WTC11 (cell line): Measurements from ENCODE around the gene SLC10A2. TPM values are rescaled to one million over a fixed set of nuclear protein-coding genes. Genes with fewer than 3 reads are reported as not detected.
"Not testable (repeated sequence)": the region's sequence is repeated elsewhere in the genome, so short reads cannot be mapped to it uniquely, and the experiment has no call there.

ENCODE experiments used
- ATAC-seq: fragments of 200-7000 bp; cut with Tn5 transposase; 2 replicates; pipeline ENCODE4 v1.10.0; 2021; ENCODE audit warnings: mild to moderate bottlenecking, moderate library complexity
- CTCF ChIA-PET: fragments of 300-600 bp; sonication (Branson Sonifier 250); formaldehyde crosslinking; loops from one replicate; lab custom pipeline; 2021; ENCODE audit warnings: antibody characterized with exemption; lab: Charles Lee
- POLR2A ChIA-PET: fragments of 350-600 bp; sonication (Branson Sonifier 250); formaldehyde crosslinking; loops from one replicate; lab custom pipeline; 2021; ENCODE audit warnings: antibody characterized with exemption; lab: Charles Lee
- DNase-seq: peaks from one replicate; pipeline ENCODE4 v3.0.0; 2021; ENCODE audit warnings: low spot score
- H3K27ac Mint-ChIP-seq: 2 replicates; pipeline ENCODE4 v1.8.0; 2021; ENCODE audit warnings: mixed read lengths
- H3K27me3 Mint-ChIP-seq: 2 replicates; pipeline ENCODE4 v1.8.0; 2021; ENCODE audit warnings: low read depth, mild to moderate bottlenecking, moderate library complexity, mixed read lengths
- H3K36me3 Mint-ChIP-seq: 2 replicates; pipeline ENCODE4 v1.8.0; 2021; ENCODE audit warnings: mixed read lengths
- H3K4me1 Mint-ChIP-seq: 2 replicates; pipeline ENCODE4 v1.8.0; 2022; ENCODE audit warnings: mixed read lengths
- H3K4me3 Mint-ChIP-seq: 2 replicates; pipeline ENCODE4 v1.8.0; 2021; ENCODE audit warnings: mild to moderate bottlenecking, moderate library complexity, mixed read lengths
- H3K9me3 Mint-ChIP-seq: 2 replicates; pipeline ENCODE4 v1.8.0; 2021; ENCODE audit warnings: mixed read lengths
- ETV6 ChIP-seq: sonication (generic); formaldehyde crosslinking; IDR thresholded peaks from 2 replicates; pipeline ENCODE4 v1.8.1; 2022; ENCODE audit warnings: mild to moderate bottlenecking, missing genetic modification reagents
- GABPB1 ChIP-seq: sonication (generic); formaldehyde crosslinking; IDR thresholded peaks from 2 replicates; pipeline ENCODE4 v1.8.1; 2023; ENCODE audit warnings: mild to moderate bottlenecking, missing genetic modification reagents
- JAZF1 ChIP-seq: fragments of 250-450 bp; sonication (Bioruptor Pico); IDR thresholded peaks from 2 replicates; pipeline ENCODE4 v1.9.0; 2021; ENCODE audit warnings: moderate library complexity, mild to moderate bottlenecking, inconsistent platforms
- NFATC4 ChIP-seq: fragments of 250-450 bp; sonication (Bioruptor Pico); IDR thresholded peaks from 2 replicates; pipeline ENCODE4 v1.9.0; 2021; ENCODE audit warnings: mild to moderate bottlenecking
- NR2C2 ChIP-seq: sonication (generic); formaldehyde crosslinking; IDR thresholded peaks from 2 replicates; pipeline ENCODE4 v1.8.0; 2022; ENCODE audit warnings: mild to moderate bottlenecking, missing genetic modification reagents
- NR3C1 ChIP-seq: sonication (generic); formaldehyde crosslinking; conservative IDR thresholded peaks from 2 replicates; pipeline ENCODE4 v1.8.1; 2023; ENCODE audit warnings: low read depth, mild to moderate bottlenecking, missing genetic modification reagents
- OVOL2 ChIP-seq: fragments of 250-450 bp; sonication (Bioruptor Pico); IDR thresholded peaks from 2 replicates; pipeline ENCODE4 v1.9.0; 2021; ENCODE audit warnings: mild to moderate bottlenecking, borderline replicate concordance
- PRRX2 ChIP-seq: fragments of 250-450 bp; sonication (Bioruptor Pico); IDR thresholded peaks from 2 replicates; pipeline ENCODE4 v1.8.0; 2021; ENCODE audit warnings: mild to moderate bottlenecking
- RORB ChIP-seq: fragments of 250-450 bp; sonication (Bioruptor Pico); IDR thresholded peaks from 2 replicates; pipeline ENCODE4 v1.9.0; 2021; ENCODE audit warnings: mild to moderate bottlenecking
- TCF7 ChIP-seq: sonication (generic); formaldehyde crosslinking; IDR thresholded peaks from 2 replicates; pipeline ENCODE4 v1.8.0; 2022; ENCODE audit warnings: mild to moderate bottlenecking, low read depth, missing genetic modification reagents, moderate library complexity
- total RNA-seq: library from RNA; stranded (reverse); gene quantifications from 3 replicates; pipeline ENCODE4 v1.2.3, GENCODE V29; 2021
- TF ChIP-seq, protein P1 (sequence below): sonication (generic); formaldehyde crosslinking; IDR thresholded peaks from 2 replicates; pipeline ENCODE4 v1.8.1; 2023; ENCODE audit warnings: mild to moderate bottlenecking, missing genetic modification reagents, borderline replicate concordance
- TF ChIP-seq, protein P2 (sequence below): fragments of 250-450 bp; sonication (Bioruptor Pico); IDR thresholded peaks from 2 replicates; pipeline ENCODE4 v2.1.2; 2022; ENCODE audit warnings: mild to moderate bottlenecking, moderate library complexity
- TF ChIP-seq, protein P3 (sequence below): sonication (generic); formaldehyde crosslinking; IDR thresholded peaks from 2 replicates; pipeline ENCODE4 v1.8.1; 2023; ENCODE audit warnings: mild to moderate bottlenecking, missing genetic modification reagents, moderate library complexity
- TF ChIP-seq, protein P4 (sequence below): sonication (generic); formaldehyde crosslinking; IDR thresholded peaks from 2 replicates; pipeline ENCODE4 v1.8.0; 2023; ENCODE audit warnings: missing genetic modification reagents, mild to moderate bottlenecking, borderline replicate concordance
- TF ChIP-seq, protein P5 (sequence below): sonication (generic); formaldehyde crosslinking; IDR thresholded peaks from 2 replicates; pipeline ENCODE4 v1.8.1; 2023; ENCODE audit warnings: mild to moderate bottlenecking, missing genetic modification reagents, moderate library complexity
- TF ChIP-seq, protein P6 (sequence below): sonication (generic); formaldehyde crosslinking; IDR thresholded peaks from 2 replicates; pipeline ENCODE4 v1.8.1; 2022; ENCODE audit warnings: mild to moderate bottlenecking, moderate library complexity, missing genetic modification reagents
- TF ChIP-seq, protein P7 (sequence below): sonication (generic); formaldehyde crosslinking; IDR thresholded peaks from 2 replicates; pipeline ENCODE4 v1.8.0; 2022; ENCODE audit warnings: missing genetic modification reagents

The SLC10A2 gene
- total RNA-seq, 1 experiment from 2014 or later = not detected

DNA sequence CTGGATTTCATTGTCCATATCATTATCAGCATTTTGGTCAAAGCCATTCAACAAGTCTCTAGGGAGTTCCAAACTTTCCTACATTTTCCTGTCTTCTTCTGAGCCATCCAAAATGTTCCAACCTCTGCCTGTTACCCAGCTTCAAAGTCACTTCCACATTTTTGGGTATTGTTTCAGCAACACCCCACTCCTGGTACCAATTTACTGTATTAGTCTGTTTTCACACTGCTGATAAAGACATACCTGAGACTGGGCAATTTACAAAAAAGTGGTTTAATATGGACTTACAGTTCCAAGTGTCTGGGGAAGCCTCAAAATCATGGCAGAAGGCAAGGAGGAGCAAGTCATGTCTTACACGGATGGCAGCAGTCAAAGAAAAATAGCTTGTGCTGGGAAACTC, 27.4 kb upstream of the SLC10A2 start:
- H3K4me1 Mint-ChIP-seq, CTCF ChIA-PET, H3K27me3 Mint-ChIP-seq, DNase-seq, ATAC-seq, POLR2A ChIA-PET, H3K27ac Mint-ChIP-seq, H3K4me3 Mint-ChIP-seq: not testable (repeated sequence)
- H3K36me3 Mint-ChIP-seq = peaks cover 32% of the 10 kb centered on the region
- H3K9me3 Mint-ChIP-seq = peaks cover 37% of the 10 kb centered on the region

DNA sequence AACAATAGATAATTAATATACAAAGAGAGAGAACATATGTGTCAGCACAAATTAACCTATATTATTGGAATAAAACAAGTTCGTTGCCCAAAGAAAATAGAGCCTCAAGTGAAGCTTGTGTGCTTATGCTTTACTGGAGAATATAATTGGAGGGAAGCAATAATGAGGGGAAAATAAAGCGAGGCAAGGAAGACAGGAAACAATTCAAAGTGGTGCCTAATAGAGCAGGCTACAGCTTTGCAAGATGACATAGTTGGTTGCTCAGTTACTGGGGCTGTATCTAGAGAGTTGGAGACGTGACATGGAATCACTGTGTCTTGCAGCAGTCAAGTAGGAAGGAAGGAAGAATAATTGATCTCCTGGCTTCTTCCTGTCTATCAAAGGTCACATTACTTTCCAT, 21.1 kb upstream of the SLC10A2 start:
- no peak for DNase-seq
- Mint-ChIP-seq H3K27me3 (no peaks in the 10 kb centered on the region), H3K27ac (no peak overlapping the region), H3K9me3 (peaks cover 19% of the 10 kb centered on the region), H3K4me1 (peaks cover 5% of the 10 kb centered on the region), H3K36me3 (peaks cover 11% of the 10 kb centered on the region), H3K4me3 (no peak overlapping the region)
- ChIA-PET POLR2A (no interaction called here), CTCF (no interaction called here)
- no peak for ATAC-seq
- TF ChIP-seq, protein P1, sequence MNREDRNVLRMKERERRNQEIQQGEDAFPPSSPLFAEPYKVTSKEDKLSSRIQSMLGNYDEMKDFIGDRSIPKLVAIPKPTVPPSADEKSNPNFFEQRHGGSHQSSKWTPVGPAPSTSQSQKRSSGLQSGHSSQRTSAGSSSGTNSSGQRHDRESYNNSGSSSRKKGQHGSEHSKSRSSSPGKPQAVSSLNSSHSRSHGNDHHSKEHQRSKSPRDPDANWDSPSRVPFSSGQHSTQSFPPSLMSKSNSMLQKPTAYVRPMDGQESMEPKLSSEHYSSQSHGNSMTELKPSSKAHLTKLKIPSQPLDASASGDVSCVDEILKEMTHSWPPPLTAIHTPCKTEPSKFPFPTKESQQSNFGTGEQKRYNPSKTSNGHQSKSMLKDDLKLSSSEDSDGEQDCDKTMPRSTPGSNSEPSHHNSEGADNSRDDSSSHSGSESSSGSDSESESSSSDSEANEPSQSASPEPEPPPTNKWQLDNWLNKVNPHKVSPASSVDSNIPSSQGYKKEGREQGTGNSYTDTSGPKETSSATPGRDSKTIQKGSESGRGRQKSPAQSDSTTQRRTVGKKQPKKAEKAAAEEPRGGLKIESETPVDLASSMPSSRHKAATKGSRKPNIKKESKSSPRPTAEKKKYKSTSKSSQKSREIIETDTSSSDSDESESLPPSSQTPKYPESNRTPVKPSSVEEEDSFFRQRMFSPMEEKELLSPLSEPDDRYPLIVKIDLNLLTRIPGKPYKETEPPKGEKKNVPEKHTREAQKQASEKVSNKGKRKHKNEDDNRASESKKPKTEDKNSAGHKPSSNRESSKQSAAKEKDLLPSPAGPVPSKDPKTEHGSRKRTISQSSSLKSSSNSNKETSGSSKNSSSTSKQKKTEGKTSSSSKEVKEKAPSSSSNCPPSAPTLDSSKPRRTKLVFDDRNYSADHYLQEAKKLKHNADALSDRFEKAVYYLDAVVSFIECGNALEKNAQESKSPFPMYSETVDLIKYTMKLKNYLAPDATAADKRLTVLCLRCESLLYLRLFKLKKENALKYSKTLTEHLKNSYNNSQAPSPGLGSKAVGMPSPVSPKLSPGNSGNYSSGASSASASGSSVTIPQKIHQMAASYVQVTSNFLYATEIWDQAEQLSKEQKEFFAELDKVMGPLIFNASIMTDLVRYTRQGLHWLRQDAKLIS (CRISPR knock-in tag) = no peak
- TF ChIP-seq ETV6 = no peak
- TF ChIP-seq RORB (CRISPR knock-in tag) = no peak
- TF ChIP-seq, protein P2, sequence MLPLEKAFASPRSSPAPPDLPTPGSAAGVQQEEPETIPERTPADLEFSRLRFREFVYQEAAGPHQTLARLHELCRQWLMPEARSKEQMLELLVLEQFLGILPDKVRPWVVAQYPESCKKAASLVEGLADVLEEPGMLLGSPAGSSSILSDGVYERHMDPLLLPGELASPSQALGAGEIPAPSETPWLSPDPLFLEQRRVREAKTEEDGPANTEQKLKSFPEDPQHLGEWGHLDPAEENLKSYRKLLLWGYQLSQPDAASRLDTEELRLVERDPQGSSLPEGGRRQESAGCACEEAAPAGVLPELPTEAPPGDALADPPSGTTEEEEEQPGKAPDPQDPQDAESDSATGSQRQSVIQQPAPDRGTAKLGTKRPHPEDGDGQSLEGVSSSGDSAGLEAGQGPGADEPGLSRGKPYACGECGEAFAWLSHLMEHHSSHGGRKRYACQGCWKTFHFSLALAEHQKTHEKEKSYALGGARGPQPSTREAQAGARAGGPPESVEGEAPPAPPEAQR (CRISPR knock-in tag) = no peak
- TF ChIP-seq NR3C1 (CRISPR knock-in tag) = no peak
- no peak for TF ChIP-seq TCF7 (CRISPR knock-in tag)
- TF ChIP-seq JAZF1 (CRISPR knock-in tag) = no peak
- no peak for TF ChIP-seq NFATC4
- TF ChIP-seq, protein P3, sequence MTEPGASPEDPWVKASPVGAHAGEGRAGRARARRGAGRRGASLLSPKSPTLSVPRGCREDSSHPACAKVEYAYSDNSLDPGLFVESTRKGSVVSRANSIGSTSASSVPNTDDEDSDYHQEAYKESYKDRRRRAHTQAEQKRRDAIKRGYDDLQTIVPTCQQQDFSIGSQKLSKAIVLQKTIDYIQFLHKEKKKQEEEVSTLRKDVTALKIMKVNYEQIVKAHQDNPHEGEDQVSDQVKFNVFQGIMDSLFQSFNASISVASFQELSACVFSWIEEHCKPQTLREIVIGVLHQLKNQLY (CRISPR knock-in tag) = no peak

DNA sequence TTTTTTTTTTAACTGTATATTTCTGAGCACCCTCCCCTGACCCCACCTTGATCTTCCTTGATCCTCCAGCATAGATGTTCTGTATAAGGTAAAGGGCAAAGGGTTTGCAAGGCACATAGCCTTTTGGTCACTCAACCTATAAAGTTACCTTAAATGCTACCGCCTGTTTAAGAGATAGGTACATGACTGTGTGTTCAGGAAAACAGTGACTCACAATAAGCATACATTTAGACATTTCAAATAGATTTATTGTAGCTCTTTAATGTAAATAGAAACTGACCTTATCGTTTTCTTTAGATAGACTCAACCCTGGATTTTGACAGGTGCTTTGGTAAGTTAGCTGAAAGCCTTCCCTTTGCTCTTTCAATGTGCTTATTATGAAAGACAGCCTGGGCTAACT, 15.2 kb upstream of the SLC10A2 start:
- Mint-ChIP-seq H3K4me3 (no peak overlapping the region), H3K9me3 (peaks cover 18% of the 10 kb centered on the region), H3K27ac (no peak overlapping the region), H3K4me1 (peaks cover 5% of the 10 kb centered on the region), H3K36me3 (no peaks in the 10 kb centered on the region), H3K27me3 (no peaks in the 10 kb centered on the region)
- ATAC-seq = no peak
- DNase-seq = no peak
- POLR2A ChIA-PET = no interaction called here
- CTCF ChIA-PET = no interaction called here
- no peak for TF ChIP-seq GABPB1 (CRISPR knock-in tag)
- TF ChIP-seq, protein P4, sequence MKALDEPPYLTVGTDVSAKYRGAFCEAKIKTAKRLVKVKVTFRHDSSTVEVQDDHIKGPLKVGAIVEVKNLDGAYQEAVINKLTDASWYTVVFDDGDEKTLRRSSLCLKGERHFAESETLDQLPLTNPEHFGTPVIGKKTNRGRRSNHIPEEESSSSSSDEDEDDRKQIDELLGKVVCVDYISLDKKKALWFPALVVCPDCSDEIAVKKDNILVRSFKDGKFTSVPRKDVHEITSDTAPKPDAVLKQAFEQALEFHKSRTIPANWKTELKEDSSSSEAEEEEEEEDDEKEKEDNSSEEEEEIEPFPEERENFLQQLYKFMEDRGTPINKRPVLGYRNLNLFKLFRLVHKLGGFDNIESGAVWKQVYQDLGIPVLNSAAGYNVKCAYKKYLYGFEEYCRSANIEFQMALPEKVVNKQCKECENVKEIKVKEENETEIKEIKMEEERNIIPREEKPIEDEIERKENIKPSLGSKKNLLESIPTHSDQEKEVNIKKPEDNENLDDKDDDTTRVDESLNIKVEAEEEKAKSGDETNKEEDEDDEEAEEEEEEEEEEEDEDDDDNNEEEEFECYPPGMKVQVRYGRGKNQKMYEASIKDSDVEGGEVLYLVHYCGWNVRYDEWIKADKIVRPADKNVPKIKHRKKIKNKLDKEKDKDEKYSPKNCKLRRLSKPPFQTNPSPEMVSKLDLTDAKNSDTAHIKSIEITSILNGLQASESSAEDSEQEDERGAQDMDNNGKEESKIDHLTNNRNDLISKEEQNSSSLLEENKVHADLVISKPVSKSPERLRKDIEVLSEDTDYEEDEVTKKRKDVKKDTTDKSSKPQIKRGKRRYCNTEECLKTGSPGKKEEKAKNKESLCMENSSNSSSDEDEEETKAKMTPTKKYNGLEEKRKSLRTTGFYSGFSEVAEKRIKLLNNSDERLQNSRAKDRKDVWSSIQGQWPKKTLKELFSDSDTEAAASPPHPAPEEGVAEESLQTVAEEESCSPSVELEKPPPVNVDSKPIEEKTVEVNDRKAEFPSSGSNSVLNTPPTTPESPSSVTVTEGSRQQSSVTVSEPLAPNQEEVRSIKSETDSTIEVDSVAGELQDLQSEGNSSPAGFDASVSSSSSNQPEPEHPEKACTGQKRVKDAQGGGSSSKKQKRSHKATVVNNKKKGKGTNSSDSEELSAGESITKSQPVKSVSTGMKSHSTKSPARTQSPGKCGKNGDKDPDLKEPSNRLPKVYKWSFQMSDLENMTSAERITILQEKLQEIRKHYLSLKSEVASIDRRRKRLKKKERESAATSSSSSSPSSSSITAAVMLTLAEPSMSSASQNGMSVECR (CRISPR knock-in tag) = no peak
- TF ChIP-seq TCF7 (CRISPR knock-in tag) = no peak
- TF ChIP-seq, protein P5, sequence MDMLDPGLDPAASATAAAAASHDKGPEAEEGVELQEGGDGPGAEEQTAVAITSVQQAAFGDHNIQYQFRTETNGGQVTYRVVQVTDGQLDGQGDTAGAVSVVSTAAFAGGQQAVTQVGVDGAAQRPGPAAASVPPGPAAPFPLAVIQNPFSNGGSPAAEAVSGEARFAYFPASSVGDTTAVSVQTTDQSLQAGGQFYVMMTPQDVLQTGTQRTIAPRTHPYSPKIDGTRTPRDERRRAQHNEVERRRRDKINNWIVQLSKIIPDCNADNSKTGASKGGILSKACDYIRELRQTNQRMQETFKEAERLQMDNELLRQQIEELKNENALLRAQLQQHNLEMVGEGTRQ (CRISPR knock-in tag) = no peak
- TF ChIP-seq OVOL2 (CRISPR knock-in tag) = no peak
- no peak for TF ChIP-seq RORB (CRISPR knock-in tag)
- TF ChIP-seq, protein P6, sequence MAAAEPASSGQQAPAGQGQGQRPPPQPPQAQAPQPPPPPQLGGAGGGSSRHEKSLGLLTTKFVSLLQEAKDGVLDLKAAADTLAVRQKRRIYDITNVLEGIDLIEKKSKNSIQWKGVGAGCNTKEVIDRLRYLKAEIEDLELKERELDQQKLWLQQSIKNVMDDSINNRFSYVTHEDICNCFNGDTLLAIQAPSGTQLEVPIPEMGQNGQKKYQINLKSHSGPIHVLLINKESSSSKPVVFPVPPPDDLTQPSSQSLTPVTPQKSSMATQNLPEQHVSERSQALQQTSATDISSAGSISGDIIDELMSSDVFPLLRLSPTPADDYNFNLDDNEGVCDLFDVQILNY (CRISPR knock-in tag) = no peak
- TF ChIP-seq, protein P7, sequence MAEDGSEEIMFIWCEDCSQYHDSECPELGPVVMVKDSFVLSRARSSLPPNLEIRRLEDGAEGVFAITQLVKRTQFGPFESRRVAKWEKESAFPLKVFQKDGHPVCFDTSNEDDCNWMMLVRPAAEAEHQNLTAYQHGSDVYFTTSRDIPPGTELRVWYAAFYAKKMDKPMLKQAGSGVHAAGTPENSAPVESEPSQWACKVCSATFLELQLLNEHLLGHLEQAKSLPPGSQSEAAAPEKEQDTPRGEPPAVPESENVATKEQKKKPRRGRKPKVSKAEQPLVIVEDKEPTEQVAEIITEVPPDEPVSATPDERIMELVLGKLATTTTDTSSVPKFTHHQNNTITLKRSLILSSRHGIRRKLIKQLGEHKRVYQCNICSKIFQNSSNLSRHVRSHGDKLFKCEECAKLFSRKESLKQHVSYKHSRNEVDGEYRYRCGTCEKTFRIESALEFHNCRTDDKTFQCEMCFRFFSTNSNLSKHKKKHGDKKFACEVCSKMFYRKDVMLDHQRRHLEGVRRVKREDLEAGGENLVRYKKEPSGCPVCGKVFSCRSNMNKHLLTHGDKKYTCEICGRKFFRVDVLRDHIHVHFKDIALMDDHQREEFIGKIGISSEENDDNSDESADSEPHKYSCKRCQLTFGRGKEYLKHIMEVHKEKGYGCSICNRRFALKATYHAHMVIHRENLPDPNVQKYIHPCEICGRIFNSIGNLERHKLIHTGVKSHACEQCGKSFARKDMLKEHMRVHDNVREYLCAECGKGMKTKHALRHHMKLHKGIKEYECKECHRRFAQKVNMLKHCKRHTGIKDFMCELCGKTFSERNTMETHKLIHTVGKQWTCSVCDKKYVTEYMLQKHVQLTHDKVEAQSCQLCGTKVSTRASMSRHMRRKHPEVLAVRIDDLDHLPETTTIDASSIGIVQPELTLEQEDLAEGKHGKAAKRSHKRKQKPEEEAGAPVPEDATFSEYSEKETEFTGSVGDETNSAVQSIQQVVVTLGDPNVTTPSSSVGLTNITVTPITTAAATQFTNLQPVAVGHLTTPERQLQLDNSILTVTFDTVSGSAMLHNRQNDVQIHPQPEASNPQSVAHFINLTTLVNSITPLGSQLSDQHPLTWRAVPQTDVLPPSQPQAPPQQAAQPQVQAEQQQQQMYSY = no peak
- TF ChIP-seq NR2C2 (CRISPR knock-in tag) = no peak
- TF ChIP-seq PRRX2 = no peak
